HUES48 (cell line): ENCODE data around the gene NOD1.

Experiments used
- H3K27ac ChIP-seq: one replicate; pipeline ENCODE4 v1.7.0; 2013; ENCODE audit warnings: low read depth, low read length, inconsistent platforms
- H3K27me3 ChIP-seq: 2 replicates; pipeline ENCODE4 v1.6.1; 2013; ENCODE audit warnings: mild to moderate bottlenecking, low read length; ENCODE audit not compliant: control insufficient read depth, insufficient read depth
- H3K36me3 ChIP-seq: 2 replicates; pipeline ENCODE4 v1.6.1; 2013; ENCODE audit warnings: low read length; ENCODE audit not compliant: control insufficient read depth, insufficient read depth
- H3K4me1 ChIP-seq: 2 replicates; pipeline ENCODE4 v1.6.1; 2013; ENCODE audit warnings: mild to moderate bottlenecking, low read length; ENCODE audit not compliant: control insufficient read depth, insufficient read depth
- H3K4me3 ChIP-seq: 2 replicates; pipeline ENCODE4 v1.5.1; 2013; ENCODE audit warnings: mild to moderate bottlenecking, low read depth, low read length
- H3K9ac ChIP-seq: 2 replicates; pipeline ENCODE4 v1.6.1; 2013; ENCODE audit warnings: mild to moderate bottlenecking, low read depth, low read length, moderate library complexity
- H3K9me3 ChIP-seq: 2 replicates; pipeline ENCODE4 v1.6.1; 2013; ENCODE audit warnings: low read length; ENCODE audit not compliant: control insufficient read depth, insufficient read depth

NOD1 gene

GRCh38 chr7:30458311-30458710, 20.3 kb downstream of the NOD1 start:
- Histone ChIP-seq H3K27ac (no peak overlapping the region), H3K4me1 (no peaks in the 10 kb centered on the region), H3K4me3 (no peak overlapping the region), H3K9me3 (no peaks in the 10 kb centered on the region), H3K9ac (no peak overlapping the region), H3K27me3 (no peaks in the 10 kb centered on the region), H3K36me3 (no peaks in the 10 kb centered on the region)

GRCh38 chr7:30453921-30454320, 24.7 kb downstream of the NOD1 start:
- no peak overlapping the region for H3K9ac ChIP-seq
- H3K36me3 ChIP-seq: no peaks in the 10 kb centered on the region; the same call in 1 of the 2 replicates
- no peaks in the 10 kb centered on the region for H3K9me3 ChIP-seq

GRCh38 chr7:30453016-30453415, 25.6 kb downstream of the NOD1 start:
- peaks cover 7% of the 10 kb centered on the region for H3K4me1 ChIP-seq
- H3K9ac ChIP-seq: no peak overlapping the region
- H3K4me3 ChIP-seq: no peak overlapping the region
- H3K9me3 ChIP-seq: no peaks in the 10 kb centered on the region
- no peaks in the 10 kb centered on the region; the same call in 1 of the 2 replicates for H3K36me3 ChIP-seq
- H3K27ac ChIP-seq: no peak overlapping the region
- no peaks in the 10 kb centered on the region for H3K27me3 ChIP-seq

More at GRCh38 chr7:30453921-30454320, 24.7 kb downstream of the NOD1 start:
- Histone ChIP-seq H3K27me3 (no peaks in the 10 kb centered on the region), H3K4me3 (no peak overlapping the region), H3K4me1 (peaks cover 7% of the 10 kb centered on the region), H3K27ac (no peak overlapping the region)

- Histone ChIP-seq H3K4me3 (no peak overlapping the region), H3K27me3 (no peaks in the 10 kb centered on the region), H3K4me1 (peaks cover 7% of the 10 kb centered on the region), H3K9ac (no peak overlapping the region), H3K27ac (no peak overlapping the region), H3K9me3 (no peaks in the 10 kb centered on the region), H3K36me3 (no peaks in the 10 kb centered on the region; the same call in 1 of the 2 replicates)
Measured at GRCh38 chr7:30452280-30452930, 26.2 kb downstream of the NOD1 start.

- Histone ChIP-seq H3K27ac (no peak overlapping the region), H3K36me3 (no peaks in the 10 kb centered on the region; the same call in 1 of the 2 replicates), H3K9me3 (no peaks in the 10 kb centered on the region), H3K4me1 (peaks cover 7% of the 10 kb centered on the region), H3K9ac (no peak overlapping the region), H3K4me3 (no peak overlapping the region), H3K27me3 (no peaks in the 10 kb centered on the region)
Measured at GRCh38 chr7:30451539-30452279, 26.9 kb downstream of the NOD1 start.

- Histone ChIP-seq H3K27me3 (no peaks in the 10 kb centered on the region), H3K4me1 (peaks cover 7% of the 10 kb centered on the region), H3K9me3 (no peaks in the 10 kb centered on the region), H3K36me3 (peaks cover 3% of the 10 kb centered on the region; the same call in 1 of the 2 replicates), H3K9ac (no peak overlapping the region), H3K27ac (no peak overlapping the region), H3K4me3 (no peak overlapping the region)
Measured at GRCh38 chr7:30450983-30451497, 27.5 kb downstream of the NOD1 start.

- no peak overlapping the region for H3K4me3 ChIP-seq
- H3K9ac ChIP-seq: no peak overlapping the region
- peaks cover 7% of the 10 kb centered on the region for H3K4me1 ChIP-seq
- H3K9me3 ChIP-seq: no peaks in the 10 kb centered on the region
- no peaks in the 10 kb centered on the region for H3K27me3 ChIP-seq
- H3K36me3 ChIP-seq: peaks cover 3% of the 10 kb centered on the region; the same call in 1 of the 2 replicates
- peak overlapping the region; percentile 29 for H3K27ac ChIP-seq
Measured at GRCh38 chr7:30450240-30450982, 28.2 kb downstream of the NOD1 start.

GRCh38 chr7:30448461-30449189, 30.0 kb downstream of the NOD1 start:
- Histone ChIP-seq H3K27me3 (no peaks in the 10 kb centered on the region), H3K27ac (no peak overlapping the region), H3K4me3 (no peak overlapping the region), H3K36me3 (peaks cover 3% of the 10 kb centered on the region; the same call in 1 of the 2 replicates), H3K4me1 (peaks cover 7% of the 10 kb centered on the region), H3K9ac (no peak overlapping the region), H3K9me3 (no peaks in the 10 kb centered on the region)

GRCh38 chr7:30447466-30447865, 31.1 kb downstream of the NOD1 start:
- Histone ChIP-seq H3K4me1 (peaks cover 7% of the 10 kb centered on the region), H3K9ac (no peak overlapping the region), H3K27ac (no peak overlapping the region), H3K36me3 (peaks cover 3% of the 10 kb centered on the region; the same call in 1 of the 2 replicates), H3K9me3 (no peaks in the 10 kb centered on the region), H3K4me3 (no peak overlapping the region), H3K27me3 (no peaks in the 10 kb centered on the region)

- H3K4me3 ChIP-seq: no peak overlapping the region
- H3K36me3 ChIP-seq: 0 out of 2 replicates have a peak, but pooled peaks cover 3% of the 10 kb centered on the region
- no peaks in the 10 kb centered on the region for H3K27me3 ChIP-seq
- H3K4me1 ChIP-seq: peaks cover 7% of the 10 kb centered on the region
- H3K9me3 ChIP-seq: no peaks in the 10 kb centered on the region
- H3K27ac ChIP-seq: no peak overlapping the region
- H3K9ac ChIP-seq: no peak overlapping the region
Measured at GRCh38 chr7:30446266-30446665, 32.3 kb downstream of the NOD1 start.
